GM04504 (cell line): Measurements from ENCODE around the gene GCNT2.
"Not testable (repeated sequence)": the region's sequence is repeated elsewhere in the genome, so short reads cannot be mapped to it uniquely, and the experiment has no call there.

Experiments used
- DNase-seq: peaks from one replicate; pipeline ENCODE4 v3.0.0-alpha.2; 2012; ENCODE audit warnings: low read depth

Gene GCNT2

GRCh38 chr6:10660431-10661191 is 139.5 kb downstream of the GCNT2 start:
- DNase-seq: not testable (repeated sequence)

GRCh38 chr6:10662207-10662606 is 141.1 kb downstream of the GCNT2 start:
- DNase-seq: no peak

DNA sequence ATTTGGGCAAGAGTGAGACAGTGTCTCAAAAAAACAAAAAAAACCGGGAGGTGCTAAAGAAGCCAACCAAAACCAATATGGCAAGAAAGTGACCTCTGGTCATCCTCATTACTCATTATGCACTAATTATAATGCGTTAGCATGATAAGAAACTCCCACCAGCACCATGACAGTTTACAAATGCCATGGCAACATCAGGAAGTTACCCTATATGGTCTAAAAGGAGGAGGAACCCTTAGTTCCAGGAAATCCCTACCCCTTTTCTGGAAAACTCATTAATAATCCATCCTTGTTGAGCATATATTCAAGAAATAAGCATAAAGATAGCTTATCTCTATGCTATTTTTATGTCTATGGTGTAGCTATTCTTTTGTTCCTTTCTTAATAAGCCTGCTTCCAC is 141.6 kb downstream of the GCNT2 start:
- no peak for DNase-seq

- not testable (repeated sequence) for DNase-seq
Measured at GRCh38 chr6:10665595-10665994, 144.4 kb downstream of the GCNT2 start.

- DNase-seq: no peak
Measured at GRCh38 chr6:10668126-10668917, 147.2 kb downstream of the GCNT2 start.

GRCh38 chr6:10676403-10676802 is 155.3 kb downstream of the GCNT2 start:
- no peak for DNase-seq

DNA sequence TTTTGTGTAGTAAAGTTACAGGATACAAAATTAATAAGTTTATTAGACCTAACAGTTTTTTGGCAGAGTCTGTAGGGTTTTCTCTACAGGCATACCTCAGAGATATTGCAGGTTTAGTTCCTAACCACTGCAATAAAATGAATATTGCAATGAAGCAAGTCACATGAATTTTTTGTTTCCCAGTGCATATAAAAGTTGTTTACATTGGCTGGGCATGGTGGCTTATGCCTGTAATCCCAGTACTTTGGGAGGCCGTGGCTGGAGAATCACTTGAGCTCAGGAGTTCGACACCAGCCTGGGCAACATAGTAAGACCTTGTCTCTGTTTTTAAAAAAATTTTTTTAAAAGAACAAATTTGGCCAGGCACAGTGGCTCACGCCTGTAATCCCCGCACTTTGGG is 157.3 kb downstream of the GCNT2 start:
- no peak for DNase-seq
